ENCODE measurements around the gene CFAP54.

Gene CFAP54

DNA sequence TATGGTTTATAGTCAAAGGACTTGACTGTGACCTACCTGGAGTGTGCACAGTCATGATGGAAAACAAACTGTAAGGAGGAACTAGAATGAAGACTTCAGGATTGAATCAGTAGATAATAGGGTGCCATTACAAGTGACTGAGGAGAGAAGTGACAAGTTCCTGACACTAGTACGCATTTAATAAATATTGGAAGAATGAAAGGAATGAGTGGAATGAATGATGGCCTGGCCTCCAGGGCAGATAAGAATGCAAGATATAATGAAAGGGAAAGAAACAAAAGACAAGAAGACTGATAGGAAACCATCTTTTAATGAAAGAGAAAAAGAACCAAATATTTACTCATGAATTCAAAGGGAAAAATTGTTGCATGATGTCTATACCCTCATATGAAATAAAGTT is 372.9 kb downstream of the CFAP54 start:
- Histone ChIP-seq H3K4me1 (ENCODE audit: insufficient read depth, low read length) (peaks cover 8% of the 10 kb centered on the region), H3K9me3 (ENCODE audit: low read length) (no peaks in the 10 kb centered on the region), H3K36me3 (ENCODE audit: insufficient read depth, low read length) (no peaks in the 10 kb centered on the region), H3K27me3 (ENCODE audit: insufficient read depth, low read length) (no peaks in the 10 kb centered on the region), H2AFZ (ENCODE audit: low read depth, low read length) (peak overlapping the region; percentile 63), H3K4me3 (ENCODE audit: low read length) (no peak overlapping the region)

DNA sequence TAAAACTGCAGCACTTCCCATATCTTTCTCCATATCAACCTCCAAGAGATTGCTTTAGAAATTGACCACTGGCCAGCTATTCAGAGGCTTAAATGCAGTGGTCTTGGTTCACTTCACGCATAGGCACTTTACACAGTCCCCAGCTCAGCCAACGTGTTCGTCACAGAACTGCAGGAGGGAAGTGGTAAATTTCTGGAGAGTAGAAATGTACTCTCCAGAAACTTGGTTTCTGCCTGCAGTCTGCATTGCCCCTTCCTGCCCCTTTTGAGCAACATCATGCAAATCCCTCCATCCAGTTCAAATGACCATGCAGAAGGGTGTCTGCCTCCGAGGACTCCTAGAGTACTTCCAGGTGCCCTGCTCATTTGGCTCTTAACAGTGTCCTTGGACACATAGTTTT is 375.0 kb downstream of the CFAP54 start:
- no peak overlapping the region for H3K4me3 ChIP-seq (ENCODE audit: low read length)
- no peak overlapping the region for H2AFZ ChIP-seq (ENCODE audit: low read depth, low read length)
- no peaks in the 10 kb centered on the region for H3K27me3 ChIP-seq (ENCODE audit: insufficient read depth, low read length)
- no peaks in the 10 kb centered on the region for H3K36me3 ChIP-seq (ENCODE audit: insufficient read depth, low read length)
- H3K4me1 ChIP-seq (ENCODE audit: insufficient read depth, low read length), result peaks cover 8% of the 10 kb centered on the region
- no peaks in the 10 kb centered on the region for H3K9me3 ChIP-seq (ENCODE audit: low read length)

DNA sequence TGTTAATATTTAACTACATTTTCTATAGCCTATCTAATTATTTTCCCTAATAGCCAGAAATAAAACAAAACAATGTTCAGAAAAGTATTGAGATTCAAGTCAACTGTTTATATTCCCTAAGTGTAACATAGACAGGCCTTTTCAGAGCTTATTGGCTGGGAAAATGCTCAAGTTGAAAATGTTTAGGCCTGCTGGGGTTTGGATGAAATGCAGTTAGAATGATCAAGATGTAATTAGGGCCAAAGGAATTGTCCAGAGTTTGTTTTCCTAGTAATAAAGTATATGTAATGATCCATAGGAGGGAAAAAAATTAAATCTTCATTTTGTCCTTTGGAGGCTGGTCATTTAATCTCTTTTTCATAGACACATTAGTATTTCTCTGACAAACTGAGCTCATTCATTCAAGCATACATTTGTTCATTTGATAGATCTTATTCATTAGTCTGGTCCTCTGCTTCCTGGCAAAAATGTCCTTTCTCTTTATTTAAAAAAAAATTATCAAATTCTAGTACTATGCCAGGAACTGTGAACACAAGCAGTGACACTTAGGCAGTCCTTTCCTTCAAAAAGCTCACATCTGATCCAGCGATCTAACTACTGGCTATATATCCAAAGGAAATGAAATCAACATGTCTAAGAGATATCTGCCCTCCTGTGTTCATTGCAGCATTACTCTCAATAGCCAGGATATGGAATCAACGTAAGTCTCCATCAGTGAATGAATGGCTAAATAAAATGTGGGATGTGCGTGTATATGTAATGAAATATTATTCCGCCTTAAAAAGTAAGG is 377.6 kb downstream of the CFAP54 start:
- H2AFZ ChIP-seq (ENCODE audit: low read depth, low read length), result no peak overlapping the region
- no peaks in the 10 kb centered on the region for H3K36me3 ChIP-seq (ENCODE audit: insufficient read depth, low read length)
- H3K4me1 ChIP-seq (ENCODE audit: insufficient read depth, low read length), result peaks cover 8% of the 10 kb centered on the region
- no peak overlapping the region for H3K4me3 ChIP-seq (ENCODE audit: low read length)
- H3K9me3 ChIP-seq (ENCODE audit: low read length), result peaks cover 2% of the 10 kb centered on the region
- H3K27me3 ChIP-seq (ENCODE audit: insufficient read depth, low read length), result no peaks in the 10 kb centered on the region

DNA sequence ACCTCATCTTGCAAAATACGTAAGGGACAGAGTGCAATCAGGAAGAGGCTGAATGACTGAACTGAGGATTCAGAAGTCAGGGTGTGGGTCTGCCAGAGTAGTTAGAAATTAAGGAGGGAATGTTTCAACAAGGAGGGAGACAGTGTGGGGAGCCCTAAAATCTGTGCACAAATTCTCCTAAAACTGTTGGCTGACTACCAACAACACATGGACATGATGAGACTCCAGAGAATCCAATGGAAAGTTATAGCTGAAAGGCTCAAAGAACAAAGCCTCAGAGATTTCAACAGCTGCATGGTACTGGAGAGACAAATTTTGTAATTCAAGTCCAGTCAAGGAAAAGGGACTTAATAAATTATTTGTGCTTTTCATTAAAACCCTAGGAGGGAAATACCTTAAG is 381.6 kb downstream of the CFAP54 start:
- no peaks in the 10 kb centered on the region for H3K27me3 ChIP-seq (ENCODE audit: insufficient read depth, low read length)
- H3K36me3 ChIP-seq (ENCODE audit: insufficient read depth, low read length), result no peaks in the 10 kb centered on the region
- H3K4me1 ChIP-seq (ENCODE audit: insufficient read depth, low read length), result peaks cover 2% of the 10 kb centered on the region
- H3K9me3 ChIP-seq (ENCODE audit: low read length), result peaks cover 2% of the 10 kb centered on the region
- no peak overlapping the region for H3K4me3 ChIP-seq (ENCODE audit: low read length)
- no peak overlapping the region for H2AFZ ChIP-seq (ENCODE audit: low read depth, low read length)

DNA sequence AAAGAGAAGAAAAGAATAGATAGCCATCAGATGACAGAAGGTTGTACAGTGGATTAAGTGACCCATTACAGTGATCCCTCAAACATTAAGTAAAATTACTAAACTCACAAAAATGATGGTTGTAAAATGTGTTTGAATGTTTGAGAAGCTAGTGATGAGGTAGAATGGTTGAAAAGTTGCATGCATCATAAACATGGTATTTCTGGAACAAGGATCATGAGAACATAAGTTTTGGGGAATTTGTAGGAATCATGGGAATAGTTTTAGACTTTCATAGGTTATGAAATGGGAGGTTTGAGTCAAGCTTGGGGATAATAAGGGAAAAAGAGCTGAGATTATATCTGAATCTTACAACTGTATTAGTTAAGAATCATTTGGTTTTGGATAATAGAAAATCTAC is 383.6 kb downstream of the CFAP54 start:
- Histone ChIP-seq H3K27me3 (ENCODE audit: insufficient read depth, low read length) (no peaks in the 10 kb centered on the region), H3K4me3 (ENCODE audit: low read length) (no peak overlapping the region), H3K9me3 (ENCODE audit: low read length) (peaks cover 2% of the 10 kb centered on the region), H2AFZ (ENCODE audit: low read depth, low read length) (no peak overlapping the region), H3K4me1 (ENCODE audit: insufficient read depth, low read length) (peaks cover 2% of the 10 kb centered on the region), H3K36me3 (ENCODE audit: insufficient read depth, low read length) (no peaks in the 10 kb centered on the region)

DNA sequence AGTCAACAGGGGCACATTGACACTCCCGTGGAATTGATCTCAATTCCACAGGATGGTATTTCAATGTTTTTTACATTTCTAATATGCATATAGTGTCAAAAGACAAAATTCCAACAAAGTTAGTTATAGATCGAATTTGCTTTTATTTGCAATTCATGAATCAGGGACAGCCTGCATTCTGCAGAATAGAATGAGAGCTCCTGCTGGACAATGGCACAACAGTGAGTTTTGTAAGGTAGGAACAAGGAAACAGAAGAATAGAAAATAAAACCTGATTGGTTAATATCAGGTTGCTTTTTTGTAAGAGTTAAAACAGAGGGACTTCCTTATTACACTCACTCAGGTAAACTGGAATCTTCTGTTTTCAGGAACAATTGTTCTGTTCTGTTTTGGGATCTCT is 384.8 kb downstream of the CFAP54 start:
- Histone ChIP-seq H3K27me3 (ENCODE audit: insufficient read depth, low read length) (no peaks in the 10 kb centered on the region), H3K36me3 (ENCODE audit: insufficient read depth, low read length) (no peaks in the 10 kb centered on the region), H2AFZ (ENCODE audit: low read depth, low read length) (no peak overlapping the region), H3K4me1 (ENCODE audit: insufficient read depth, low read length) (peaks cover 2% of the 10 kb centered on the region), H3K9me3 (ENCODE audit: low read length) (peaks cover 2% of the 10 kb centered on the region), H3K4me3 (ENCODE audit: low read length) (no peak overlapping the region)

DNA sequence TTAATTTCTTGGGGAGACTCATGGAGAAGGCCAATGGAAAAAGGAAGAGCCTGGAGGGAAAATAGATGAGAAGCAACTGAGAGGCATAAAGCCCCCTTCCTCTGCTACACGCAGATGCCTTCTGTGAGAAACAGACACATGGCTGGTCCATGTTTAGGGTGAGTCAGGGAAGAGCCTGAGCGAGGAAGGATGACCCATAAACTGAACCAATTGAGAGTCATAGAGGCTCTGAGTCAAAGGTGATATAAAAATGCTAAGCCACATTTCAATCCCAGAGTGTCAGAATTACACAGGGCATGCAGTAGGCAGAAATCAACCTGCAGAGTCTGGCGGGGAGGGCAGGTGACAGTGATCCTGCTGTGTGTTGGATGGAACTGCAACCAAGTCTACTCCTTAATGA is 387.6 kb downstream of the CFAP54 start:
- Histone ChIP-seq H3K4me3 (ENCODE audit: low read length) (no peak overlapping the region), H3K36me3 (ENCODE audit: insufficient read depth, low read length) (no peaks in the 10 kb centered on the region), H3K4me1 (ENCODE audit: insufficient read depth, low read length) (peaks cover 2% of the 10 kb centered on the region), H2AFZ (ENCODE audit: low read depth, low read length) (no peak overlapping the region), H3K9me3 (ENCODE audit: low read length) (peaks cover 4% of the 10 kb centered on the region), H3K27me3 (ENCODE audit: insufficient read depth, low read length) (no peaks in the 10 kb centered on the region)

DNA sequence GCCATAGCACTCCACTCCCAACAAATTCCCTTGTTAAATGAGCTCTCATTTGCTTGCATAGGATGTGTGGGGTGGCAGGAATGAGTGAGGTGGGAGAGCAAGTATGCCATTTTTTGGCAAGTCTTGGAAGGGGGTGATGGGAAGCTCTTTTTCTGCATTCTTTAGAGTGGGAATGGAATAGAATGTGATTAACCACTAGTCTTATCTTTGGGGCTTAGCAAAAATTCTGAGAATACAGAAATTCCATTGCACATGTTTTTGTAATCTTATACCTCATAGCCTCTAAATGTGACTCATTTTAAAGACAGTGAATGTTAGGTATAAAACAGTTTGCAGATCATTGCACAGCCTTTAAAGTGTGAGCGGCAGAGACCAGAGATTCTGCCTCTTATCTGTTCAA is 389.3 kb downstream of the CFAP54 start:
- H3K36me3 ChIP-seq (ENCODE audit: insufficient read depth, low read length), result no peaks in the 10 kb centered on the region

DNA sequence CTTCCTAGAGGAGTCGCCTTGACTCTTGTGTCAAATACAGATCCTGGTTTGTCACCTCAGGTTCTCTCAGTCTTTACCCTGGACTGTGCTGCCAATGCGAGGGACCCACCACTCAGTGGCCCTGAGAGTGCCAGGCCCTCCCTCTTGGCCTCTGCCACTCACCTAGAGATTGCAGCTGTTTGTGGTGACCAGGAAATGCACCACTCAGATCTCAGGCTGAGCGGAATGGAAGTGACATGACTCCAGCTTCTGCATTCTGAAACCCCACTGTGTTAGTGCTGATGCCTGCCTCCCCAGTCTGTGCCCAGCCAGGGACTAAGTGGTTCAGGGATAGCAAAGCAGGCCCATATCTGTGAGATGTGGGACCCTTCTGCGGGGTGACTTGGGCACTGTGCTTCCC is 389.9 kb downstream of the CFAP54 start:
- H3K36me3 ChIP-seq (ENCODE audit: insufficient read depth, low read length), result no peaks in the 10 kb centered on the region
- peaks cover 6% of the 10 kb centered on the region for H3K9me3 ChIP-seq (ENCODE audit: low read length)
- no peak overlapping the region for H2AFZ ChIP-seq (ENCODE audit: low read depth, low read length)
- no peaks in the 10 kb centered on the region for H3K27me3 ChIP-seq (ENCODE audit: insufficient read depth, low read length)
- H3K4me3 ChIP-seq (ENCODE audit: low read length), result no peak overlapping the region
- H3K4me1 ChIP-seq (ENCODE audit: insufficient read depth, low read length), result peaks cover under 1% of the 10 kb centered on the region

More for the DNA sequence above, 389.3 kb downstream of the CFAP54 start:
- no peaks in the 10 kb centered on the region for H3K27me3 ChIP-seq (ENCODE audit: insufficient read depth, low read length)
- peaks cover 2% of the 10 kb centered on the region for H3K4me1 ChIP-seq (ENCODE audit: insufficient read depth, low read length)
- H2AFZ ChIP-seq (ENCODE audit: low read depth, low read length), result no peak overlapping the region
- H3K4me3 ChIP-seq (ENCODE audit: low read length), result no peak overlapping the region
- H3K9me3 ChIP-seq (ENCODE audit: low read length), result peaks cover 6% of the 10 kb centered on the region

DNA sequence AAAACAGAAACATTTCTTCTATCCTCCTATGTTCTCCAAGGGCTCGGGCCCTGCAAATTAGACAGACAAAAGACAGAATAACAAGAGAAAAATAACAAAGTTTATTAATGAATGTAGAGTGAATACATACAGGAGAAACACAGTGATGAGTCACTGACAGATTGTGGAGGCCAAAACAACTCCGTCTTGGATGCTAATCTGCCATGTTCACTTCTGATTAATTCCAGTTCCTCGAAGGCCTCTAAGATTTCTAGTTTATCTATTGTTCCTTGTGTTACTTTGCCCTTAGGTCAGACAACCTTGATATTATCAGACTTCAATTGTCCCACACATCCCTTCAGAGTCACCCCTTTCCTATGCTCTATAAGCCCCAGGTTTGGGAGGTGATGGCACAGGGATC is 390.8 kb downstream of the CFAP54 start:
- H3K27me3 ChIP-seq (ENCODE audit: insufficient read depth, low read length), result no peaks in the 10 kb centered on the region
- H3K36me3 ChIP-seq (ENCODE audit: insufficient read depth, low read length), result no peaks in the 10 kb centered on the region
- H3K4me3 ChIP-seq (ENCODE audit: low read length), result no peak overlapping the region
- peak overlapping the region; percentile 8 for H2AFZ ChIP-seq (ENCODE audit: low read depth, low read length)
- peaks cover 6% of the 10 kb centered on the region for H3K9me3 ChIP-seq (ENCODE audit: low read length)
- no peaks in the 10 kb centered on the region for H3K4me1 ChIP-seq (ENCODE audit: insufficient read depth, low read length)

DNA sequence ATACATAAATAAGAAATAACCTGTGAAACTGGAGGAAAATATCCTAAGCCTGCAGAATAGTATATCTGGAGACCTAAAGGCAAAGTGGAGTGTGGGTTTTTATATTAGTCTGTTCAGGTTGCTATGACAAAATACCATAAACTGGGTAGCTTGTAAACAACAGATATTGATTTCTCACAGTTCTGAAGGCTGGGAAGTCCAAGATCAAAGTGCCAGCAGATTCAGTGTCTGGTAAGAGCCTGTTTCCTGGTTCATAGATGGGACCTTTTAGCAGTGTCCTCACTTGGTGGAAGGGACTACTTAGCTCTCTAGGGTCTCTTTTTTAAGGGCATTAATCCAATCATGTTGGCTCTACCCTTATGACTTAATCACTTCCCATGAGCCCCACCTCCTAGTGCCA is 392.2 kb downstream of the CFAP54 start:
- Histone ChIP-seq H3K4me1 (ENCODE audit: insufficient read depth, low read length) (no peaks in the 10 kb centered on the region), H3K9me3 (ENCODE audit: low read length) (peaks cover 6% of the 10 kb centered on the region), H3K27me3 (ENCODE audit: insufficient read depth, low read length) (no peaks in the 10 kb centered on the region)

DNA sequence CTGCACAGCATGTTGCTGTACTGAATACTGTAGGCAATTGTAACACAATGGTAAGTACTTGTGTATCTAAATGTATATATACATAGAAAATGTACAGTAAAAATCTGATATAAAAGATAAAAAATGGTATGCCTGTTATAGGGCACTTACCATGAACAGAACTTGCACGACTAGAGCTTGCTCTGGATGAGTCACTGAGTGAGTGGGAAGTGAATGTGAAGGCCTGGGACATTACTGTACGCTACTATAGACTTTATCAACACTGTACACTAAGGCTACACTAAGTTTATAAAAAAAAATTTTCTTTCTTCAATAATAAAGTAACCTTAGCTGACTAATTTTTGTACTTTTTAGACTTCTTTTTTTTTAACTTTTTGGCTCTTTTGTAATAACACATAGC is 393.5 kb downstream of the CFAP54 start:
- Histone ChIP-seq H3K4me3 (ENCODE audit: low read length) (no peak overlapping the region), H3K4me1 (ENCODE audit: insufficient read depth, low read length) (no peaks in the 10 kb centered on the region), H3K36me3 (ENCODE audit: insufficient read depth, low read length) (no peaks in the 10 kb centered on the region), H3K9me3 (ENCODE audit: low read length) (peaks cover 6% of the 10 kb centered on the region), H2AFZ (ENCODE audit: low read depth, low read length) (no peak overlapping the region), H3K27me3 (ENCODE audit: insufficient read depth, low read length) (no peaks in the 10 kb centered on the region)

More for the DNA sequence above, 392.2 kb downstream of the CFAP54 start:
- no peaks in the 10 kb centered on the region for H3K36me3 ChIP-seq (ENCODE audit: insufficient read depth, low read length)
- no peak overlapping the region for H3K4me3 ChIP-seq (ENCODE audit: low read length)
- no peak overlapping the region for H2AFZ ChIP-seq (ENCODE audit: low read depth, low read length)

DNA sequence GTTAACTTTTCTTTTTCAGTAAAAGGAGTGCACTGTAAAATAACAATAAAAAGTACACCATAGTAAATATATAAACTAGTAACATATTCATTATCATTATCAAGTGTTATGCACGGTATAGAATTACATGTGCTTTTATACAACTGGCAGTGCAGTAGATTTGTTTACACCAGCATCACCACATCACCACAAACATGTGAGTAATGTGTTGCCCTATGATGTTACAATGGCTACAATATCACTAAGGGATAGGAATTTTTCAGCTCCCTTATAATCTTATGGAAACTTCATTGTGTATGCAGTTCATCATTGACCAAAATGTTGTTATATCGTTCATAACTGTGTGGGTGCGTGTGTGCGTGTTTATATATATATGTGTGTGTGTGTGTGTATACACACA is 394.2 kb downstream of the CFAP54 start:
- Histone ChIP-seq H3K27me3 (ENCODE audit: insufficient read depth, low read length) (no peaks in the 10 kb centered on the region), H3K4me3 (ENCODE audit: low read length) (no peak overlapping the region), H3K4me1 (ENCODE audit: insufficient read depth, low read length) (no peaks in the 10 kb centered on the region), H2AFZ (ENCODE audit: low read depth, low read length) (no peak overlapping the region), H3K9me3 (ENCODE audit: low read length) (peaks cover 6% of the 10 kb centered on the region), H3K36me3 (ENCODE audit: insufficient read depth, low read length) (no peaks in the 10 kb centered on the region)
